GM18505 (cell line): ENCODE data around the gene XYLT1.
"Not testable (repeated sequence)": the region's sequence is repeated elsewhere in the genome, so short reads cannot be mapped to it uniquely, and the experiment has no call there.

Experiments
- ATAC-seq: cut with Tn5 transposase; IDR thresholded peaks from one replicate; pipeline ENCODE4 v1.9.1; 2021; ENCODE audit not compliant: unreplicated experiment
- POLR2A ChIP-seq: IDR thresholded peaks from 4 replicates; pipeline ENCODE4 v1.6.1; 2011; ENCODE audit warnings: borderline replicate concordance; ENCODE audit not compliant: insufficient read depth, insufficient read length; ENCODE audit errors: extremely low read depth

The XYLT1 gene

GRCh38 chr16:17312094-17312710 lies 158.6 kb downstream of the XYLT1 start:
- ATAC-seq: no peak
- no peak for TF ChIP-seq POLR2A

GRCh38 chr16:17311333-17312093 lies 159.2 kb downstream of the XYLT1 start:
- ATAC-seq: no peak
- no peak for TF ChIP-seq POLR2A

GRCh38 chr16:17309510-17309909 lies 161.2 kb downstream of the XYLT1 start:
- no peak for ATAC-seq
- no peak for TF ChIP-seq POLR2A

- ATAC-seq: no peak
- TF ChIP-seq POLR2A: no peak
Measured at GRCh38 chr16:17308186-17308585, 162.6 kb downstream of the XYLT1 start.

- no peak for ATAC-seq
- TF ChIP-seq POLR2A: no peak
Measured at GRCh38 chr16:17307504-17307903, 163.3 kb downstream of the XYLT1 start.

- no peak for TF ChIP-seq POLR2A
- ATAC-seq: no peak
Measured at GRCh38 chr16:17306745-17307144, 164.0 kb downstream of the XYLT1 start.

- not testable (repeated sequence) for ATAC-seq
Measured at GRCh38 chr16:17306211-17306610, 164.5 kb downstream of the XYLT1 start.

GRCh38 chr16:17305694-17306093 lies 165.1 kb downstream of the XYLT1 start:
- no peak for TF ChIP-seq POLR2A
- ATAC-seq: no peak

GRCh38 chr16:17304491-17305119 lies 166.2 kb downstream of the XYLT1 start:
- ATAC-seq: no peak

GRCh38 chr16:17304106-17304490 lies 166.7 kb downstream of the XYLT1 start:
- TF ChIP-seq POLR2A: no peak
- ATAC-seq: no peak

More at GRCh38 chr16:17304491-17305119, 166.2 kb downstream of the XYLT1 start:
- TF ChIP-seq POLR2A: no peak

- no peak for TF ChIP-seq POLR2A
- ATAC-seq: no peak
Measured at GRCh38 chr16:17303101-17303500, 167.7 kb downstream of the XYLT1 start.

GRCh38 chr16:17302620-17303019 lies 168.1 kb downstream of the XYLT1 start:
- TF ChIP-seq POLR2A: no peak
- no peak for ATAC-seq

GRCh38 chr16:17302214-17302613 lies 168.5 kb downstream of the XYLT1 start:
- ATAC-seq: peak; percentile 13
- no peak for TF ChIP-seq POLR2A

- TF ChIP-seq POLR2A: no peak
- ATAC-seq: peak; percentile 84
Measured at GRCh38 chr16:17301593-17302135, 169.1 kb downstream of the XYLT1 start.
